A673 (cell line): Measurements from ENCODE around the gene CEP112.

Source experiments
- CTCF ChIP-seq: fragments of 300-800, 200-600 bp; sonication (generic); conservative IDR thresholded peaks from 2 replicates; pipeline ENCODE4 v1.5.1; 2017; ENCODE audit warnings: low read depth, mild to moderate bottlenecking, antibody characterized with exemption, low read length, moderate library complexity, mixed read lengths
- EZH2 ChIP-seq: fragments of 200-600 bp; sonication (generic); IDR thresholded peaks from 2 replicates; pipeline ENCODE4 v1.6.1; 2017; ENCODE audit warnings: borderline replicate concordance, low read depth, mild to moderate bottlenecking, mixed read lengths, antibody characterized with exemption, low read length; ENCODE audit not compliant: poor library complexity, severe bottlenecking

- TF ChIP-seq CTCF (no peak), EZH2 (no peak)
Observed at GRCh38 chr17:66135896-66136295, 56.0 kb downstream of the CEP112 start.
